ENCODE data around the gene MAU2.

DNA sequence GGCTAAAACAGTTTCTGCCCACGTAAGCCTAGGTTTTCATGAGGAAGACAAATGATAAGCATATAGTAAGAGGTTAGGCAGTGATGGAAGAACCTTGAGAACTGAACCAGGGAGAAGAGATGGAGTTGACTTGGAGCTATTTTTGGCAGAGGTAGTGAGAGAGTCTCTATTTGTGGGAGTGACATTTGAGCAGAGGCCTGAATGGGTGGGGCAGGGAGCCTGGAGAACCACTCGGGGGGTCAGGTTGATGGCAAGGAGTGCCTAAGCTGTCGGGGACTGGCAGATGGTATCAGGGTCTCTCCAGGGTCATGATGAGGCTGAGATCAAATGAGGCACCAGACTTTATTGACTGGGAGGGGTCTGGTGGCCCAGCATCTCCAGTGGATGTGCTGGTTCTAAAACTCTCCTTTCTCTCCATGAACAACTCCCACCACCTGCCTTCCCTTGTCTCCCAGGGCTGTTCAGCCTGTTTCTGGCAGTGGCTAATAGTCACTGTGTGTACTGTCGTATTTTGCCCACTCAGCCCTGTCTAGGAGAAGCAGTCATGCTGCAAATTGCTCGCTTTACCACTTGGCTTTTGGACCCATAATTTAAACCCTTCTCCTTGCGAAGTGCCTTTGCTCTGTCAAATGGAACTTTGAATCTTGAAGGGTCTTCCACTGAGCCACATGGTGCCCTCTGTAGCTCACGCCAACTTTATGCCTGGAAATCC is 3.6 kb downstream of the MAU2 start:
- TF ChIP-seq, protein P1, sequence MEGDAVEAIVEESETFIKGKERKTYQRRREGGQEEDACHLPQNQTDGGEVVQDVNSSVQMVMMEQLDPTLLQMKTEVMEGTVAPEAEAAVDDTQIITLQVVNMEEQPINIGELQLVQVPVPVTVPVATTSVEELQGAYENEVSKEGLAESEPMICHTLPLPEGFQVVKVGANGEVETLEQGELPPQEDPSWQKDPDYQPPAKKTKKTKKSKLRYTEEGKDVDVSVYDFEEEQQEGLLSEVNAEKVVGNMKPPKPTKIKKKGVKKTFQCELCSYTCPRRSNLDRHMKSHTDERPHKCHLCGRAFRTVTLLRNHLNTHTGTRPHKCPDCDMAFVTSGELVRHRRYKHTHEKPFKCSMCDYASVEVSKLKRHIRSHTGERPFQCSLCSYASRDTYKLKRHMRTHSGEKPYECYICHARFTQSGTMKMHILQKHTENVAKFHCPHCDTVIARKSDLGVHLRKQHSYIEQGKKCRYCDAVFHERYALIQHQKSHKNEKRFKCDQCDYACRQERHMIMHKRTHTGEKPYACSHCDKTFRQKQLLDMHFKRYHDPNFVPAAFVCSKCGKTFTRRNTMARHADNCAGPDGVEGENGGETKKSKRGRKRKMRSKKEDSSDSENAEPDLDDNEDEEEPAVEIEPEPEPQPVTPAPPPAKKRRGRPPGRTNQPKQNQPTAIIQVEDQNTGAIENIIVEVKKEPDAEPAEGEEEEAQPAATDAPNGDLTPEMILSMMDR (IDR thresholded peaks at IDR 0.05), result no peak
- no peak for TF ChIP-seq POLR2AphosphoS5 (IDR thresholded peaks at IDR 0.05; ENCODE audit: insufficient read depth in 1 of 2, low read depth in 1 of 2)
